HG02571 (cell line): ENCODE results near the gene CAMK1.

ENCODE experiments used
- ATAC-seq: cut with Tn5 transposase; IDR thresholded peaks from one replicate; pipeline ENCODE4 v1.9.1; 2021; ENCODE audit warnings: mild to moderate bottlenecking, moderate library complexity; ENCODE audit not compliant: unreplicated experiment

CAMK1 gene

DNA sequence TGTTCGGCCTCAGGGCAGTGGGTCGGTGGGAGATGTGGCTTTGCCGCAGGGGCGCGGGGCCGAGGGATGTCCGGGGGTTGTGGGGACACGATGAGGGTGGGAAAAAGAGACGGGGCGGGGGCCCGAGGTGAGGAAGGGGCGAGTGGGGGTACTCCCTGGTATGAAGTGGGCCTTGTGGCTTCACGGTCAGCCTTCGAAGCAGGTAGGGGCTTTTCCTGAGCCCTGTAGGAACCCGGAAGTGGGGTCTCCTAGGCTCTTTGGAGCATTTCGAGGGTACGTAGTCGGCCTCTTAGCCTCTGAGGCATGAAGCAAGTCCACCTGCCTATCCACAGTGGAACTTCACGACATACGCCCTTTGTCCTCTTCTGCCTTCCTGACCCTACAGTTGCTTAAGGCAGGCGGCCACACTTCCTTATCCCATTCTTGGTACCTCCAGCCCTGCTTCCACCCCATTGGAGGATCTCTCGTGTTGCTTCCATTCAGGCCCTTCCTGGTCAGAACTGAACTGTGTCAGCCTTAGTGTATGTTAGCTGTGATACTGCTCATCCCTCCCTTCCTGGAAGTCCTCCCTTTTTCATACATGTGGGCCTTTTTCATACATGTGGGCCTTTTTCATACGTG is 23.5 kb upstream of the CAMK1 start:
- no peak for ATAC-seq

GRCh38 chr3:9792405-9793160 is 22.8 kb upstream of the CAMK1 start, which contains the start of the genes ARPC4 and TADA3:
Gene ARPC4 (plus strand): TSS chr3:9793082. CDS start chr3:9793122, 40 bp downstream.
Gene TADA3 (minus strand): TSS chr3:9792473. CDS start chr3:9791466, 1,007 bp downstream.
- peak; percentile 78 for ATAC-seq

- ATAC-seq: no peak
These were observed 22.1 kb upstream of the CAMK1 start for GRCh38 chr3:9791790-9792404.

DNA sequence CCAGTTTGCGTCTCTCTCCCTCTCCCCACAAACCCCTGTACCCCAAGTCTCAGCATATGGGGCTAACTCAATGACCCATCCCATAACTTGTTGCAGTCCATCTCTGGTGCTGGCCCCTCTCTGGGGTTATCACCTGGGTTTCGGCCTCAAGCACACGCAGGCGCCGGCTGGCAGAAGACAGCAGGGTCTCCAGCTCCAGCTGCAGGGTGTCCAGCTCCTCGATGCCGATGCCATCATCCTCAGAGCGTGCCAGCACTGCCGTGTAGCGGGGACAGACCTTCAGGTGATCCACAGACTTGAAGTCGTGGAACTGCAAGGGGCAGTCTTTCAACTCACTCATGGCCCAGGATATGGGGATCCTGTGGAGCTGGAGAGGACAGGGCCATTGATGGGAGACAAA is 21.4 kb upstream of the CAMK1 start:
- no peak for ATAC-seq

GRCh38 chr3:9787714-9788113 is 18.0 kb upstream of the CAMK1 start:
- no peak for ATAC-seq

DNA sequence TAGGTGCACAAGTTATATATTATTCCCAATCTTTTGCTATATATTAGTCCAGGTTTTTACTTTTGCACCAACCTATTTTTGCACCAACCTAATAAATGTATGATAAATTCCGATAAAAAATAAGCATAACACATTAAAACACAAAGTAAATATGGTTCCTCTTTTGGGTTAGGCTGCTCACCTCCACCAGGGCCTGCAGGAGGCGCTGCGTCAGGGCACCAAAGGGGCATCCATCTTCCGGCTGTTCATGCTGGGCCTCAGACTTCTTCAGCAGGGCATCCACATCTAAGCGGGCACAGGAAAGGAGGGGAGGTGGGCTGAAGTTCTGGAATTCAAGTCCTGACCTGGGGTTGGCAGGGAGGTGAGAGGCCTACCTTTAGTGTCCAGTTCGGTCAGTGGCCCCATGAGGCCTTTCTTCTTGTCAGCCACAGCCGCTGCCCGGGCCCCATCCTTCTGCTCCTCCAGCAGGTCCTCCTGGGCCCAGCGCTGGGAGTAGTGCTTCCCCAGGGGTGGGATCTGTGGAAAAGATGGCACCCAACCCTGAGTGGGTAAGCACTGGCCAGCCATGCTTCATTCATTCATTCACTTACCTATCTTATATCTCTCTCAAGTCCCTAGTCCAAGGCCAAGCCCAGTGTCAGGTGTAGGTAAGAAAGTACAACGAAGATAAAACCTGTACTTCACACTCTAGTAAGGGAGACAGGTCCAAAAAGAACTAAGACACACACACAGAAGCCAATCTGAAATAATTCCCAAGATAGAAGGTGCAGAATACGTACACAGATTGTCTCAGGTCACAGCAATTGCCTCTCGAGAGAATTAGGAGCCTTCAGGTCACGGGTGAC is 17.3 kb upstream of the CAMK1 start:
- no peak for ATAC-seq

DNA sequence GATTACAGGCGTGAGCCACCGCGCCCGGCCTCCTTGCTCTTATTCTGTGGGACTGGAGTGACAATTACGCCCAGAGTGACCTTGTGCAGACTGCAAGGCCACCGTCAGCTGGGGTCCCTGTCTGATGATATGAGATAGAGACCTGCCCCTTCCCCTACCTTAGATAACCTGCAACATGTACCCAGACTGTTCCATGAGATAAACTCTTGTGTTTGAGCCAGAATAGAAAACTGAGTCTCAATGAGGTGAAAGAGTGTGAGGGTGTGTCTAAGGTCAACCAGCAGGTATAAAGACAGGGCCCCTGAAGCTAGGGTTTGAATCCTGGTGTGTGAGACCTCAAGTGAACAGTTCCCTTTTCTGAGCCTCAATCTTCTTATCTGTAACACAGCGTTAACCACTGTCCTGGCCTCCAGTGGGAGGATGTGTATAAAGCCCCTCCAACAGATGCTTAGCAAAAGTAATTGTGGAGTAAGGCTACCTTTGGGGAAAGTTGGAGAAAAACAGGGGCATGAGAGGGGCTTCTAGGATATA is 16.5 kb upstream of the CAMK1 start:
- no peak for ATAC-seq

DNA sequence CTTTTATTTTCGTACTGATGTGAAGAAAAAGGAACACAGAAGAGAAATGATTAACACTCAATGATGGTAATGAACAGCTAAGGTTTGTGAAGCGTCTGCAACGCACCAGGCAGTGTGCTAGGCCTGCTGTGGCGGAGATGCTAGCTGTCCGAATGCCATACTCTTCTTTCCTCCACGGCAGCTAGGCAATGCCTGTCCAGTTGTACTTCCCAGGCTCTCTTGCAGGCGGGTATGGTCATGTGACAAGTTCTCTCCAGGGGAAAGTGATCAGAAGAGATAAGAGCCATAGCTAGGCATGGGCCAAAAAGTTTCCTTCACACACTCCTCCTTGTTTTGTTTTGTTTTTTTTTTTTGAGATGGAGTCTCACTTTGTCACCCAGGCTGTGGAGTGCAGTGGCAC is 15.9 kb upstream of the CAMK1 start:
- no peak for ATAC-seq

DNA sequence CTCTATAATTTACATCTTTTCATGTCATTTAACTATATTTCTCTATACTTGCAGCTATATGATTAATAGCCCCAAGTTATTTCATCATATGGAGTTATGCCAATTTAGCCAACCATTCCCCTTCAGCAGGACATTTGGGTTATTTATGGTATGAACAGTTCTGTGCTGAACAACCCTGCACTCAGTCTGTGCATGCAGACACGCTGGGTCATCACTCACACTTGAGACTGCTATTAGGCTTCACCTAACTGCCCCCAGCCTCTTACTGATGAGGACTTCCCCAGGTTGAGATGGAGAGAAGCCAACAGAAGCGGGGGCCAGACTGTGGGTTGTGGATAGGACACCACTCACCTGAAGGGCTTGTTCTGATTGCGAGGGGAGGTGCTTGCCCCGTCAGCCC is 15.2 kb upstream of the CAMK1 start:
- ATAC-seq: no peak

DNA sequence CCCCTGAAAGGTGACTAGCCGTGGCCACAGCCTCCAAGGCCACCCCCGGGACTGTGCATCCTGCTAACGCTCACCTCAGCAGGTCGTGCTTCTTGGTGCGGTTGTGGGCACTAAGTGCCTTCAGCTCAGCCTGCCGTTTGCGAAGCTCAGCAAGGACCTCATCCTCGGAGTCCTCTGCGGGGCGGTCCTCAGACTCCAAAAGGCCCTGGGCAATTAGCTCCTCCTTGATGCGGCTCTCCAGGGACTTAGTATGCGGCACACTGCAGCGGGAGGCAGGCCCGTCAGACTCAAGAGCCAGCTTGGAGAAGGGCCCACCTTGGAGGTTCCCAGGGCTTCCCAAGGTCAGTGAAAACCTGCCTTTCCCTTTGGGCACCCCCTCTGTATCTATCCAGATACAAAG is 14.2 kb upstream of the CAMK1 start:
- no peak for ATAC-seq

- no peak for ATAC-seq
These were observed 13.0 kb upstream of the CAMK1 start for GRCh38 chr3:9782770-9783169.

- ATAC-seq: no peak
These were observed 12.3 kb upstream of the CAMK1 start for GRCh38 chr3:9781978-9782603.

GRCh38 chr3:9781551-9781950 is 11.8 kb upstream of the CAMK1 start:
- no peak for ATAC-seq

- ATAC-seq: no peak
These were observed 11.2 kb upstream of the CAMK1 start for GRCh38 chr3:9780910-9781309.

DNA sequence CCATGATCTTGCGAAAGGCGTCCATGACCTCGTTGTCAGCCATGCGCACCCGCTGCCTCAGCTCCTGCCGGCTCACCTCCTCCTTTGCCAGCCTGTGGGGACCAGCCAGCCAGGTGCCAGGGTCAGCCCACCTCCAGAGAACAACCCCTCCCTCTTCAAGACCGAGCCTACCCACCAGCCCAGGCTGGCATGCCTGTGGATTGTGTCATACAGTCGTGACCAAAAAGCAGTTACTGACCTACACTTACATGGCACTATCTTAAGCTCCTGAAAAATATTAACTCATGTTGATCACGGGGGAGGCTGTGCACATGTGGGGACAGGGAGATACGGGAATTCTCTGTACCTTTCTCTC is 10.7 kb upstream of the CAMK1 start:
- ATAC-seq: no peak

- no peak for ATAC-seq
These were observed 10.1 kb upstream of the CAMK1 start for GRCh38 chr3:9779721-9780457.

DNA sequence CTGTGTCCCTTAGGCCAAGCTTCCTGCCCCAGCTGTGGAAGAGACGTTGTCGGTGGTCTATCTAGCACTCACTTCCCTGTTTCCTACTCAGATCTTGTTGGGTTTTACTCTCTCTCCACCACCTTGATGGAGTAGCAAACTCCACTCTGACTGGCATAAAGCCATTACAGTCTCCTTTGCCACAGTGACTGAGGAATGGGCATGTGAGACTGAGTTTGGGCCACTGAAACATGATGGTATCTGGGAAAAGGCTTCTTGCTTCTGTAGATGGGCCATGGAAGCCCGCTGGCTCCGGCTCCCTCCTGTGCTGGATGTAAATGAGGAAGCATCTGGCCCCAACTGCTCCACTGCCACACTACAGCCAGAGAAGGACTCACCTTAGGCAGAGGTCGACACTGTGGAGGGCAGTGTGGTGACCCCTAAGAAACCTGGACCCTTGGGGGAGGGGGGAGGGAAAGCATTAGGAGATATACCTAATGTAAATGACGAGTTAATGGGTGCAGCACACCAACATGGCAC is 9.4 kb upstream of the CAMK1 start:
- no peak for ATAC-seq

GRCh38 chr3:9778143-9779074 is 8.7 kb upstream of the CAMK1 start:
- no peak for ATAC-seq

- ATAC-seq: no peak
These were observed 7.9 kb upstream of the CAMK1 start for GRCh38 chr3:9777694-9778021.
